Panc1 (cell line): Measurements from ENCODE around the gene TSHZ2. TPM values are rescaled to one million over a fixed set of nuclear protein-coding genes. Genes with fewer than 3 reads are reported as not detected.
A peak's percentile ranks its signal among the peaks of the same experiment; 100 is the strongest.

ENCODE experiments used
- ATAC-seq: fragments of 200-7000 bp; cut with Tn5 transposase; 2 replicates; pipeline ENCODE4 v1.9.1; 2020; ENCODE audit warnings: mild to moderate bottlenecking, moderate library complexity
- BruUV-seq: library from RNA; stranded (reverse); fragments of 400-500 nt; replicated peaks from 2 replicates; lab custom pipeline; 2021; lab: Mats Ljungman, UMichigan
- CTCF ChIA-PET: fragments of 300-600 bp; sonication (Branson Sonifier 250); formaldehyde crosslinking; loops from one replicate; lab custom pipeline; 2022; ENCODE audit warnings: antibody characterized with exemption; lab: Charles Lee
- POLR2A ChIA-PET: fragments of 300-600 bp; sonication (Branson Sonifier 250); formaldehyde crosslinking; loops from one replicate; lab custom pipeline; 2022; ENCODE audit warnings: antibody characterized with exemption; lab: Charles Lee
- DNase-seq: peaks from one replicate; pipeline ENCODE4 v3.0.0-alpha.2; 2010; ENCODE audit warnings: low read depth, low spot score
- H3K27ac ChIP-seq: 2 replicates; pipeline ENCODE4 v1.5.1; 2011; ENCODE audit warnings: mild to moderate bottlenecking, low read length, inconsistent platforms
- H3K27me3 ChIP-seq: fragments of 200-500 bp; sonication (Bioruptor generic); 2 replicates; pipeline ENCODE4 v1.6.0; 2014; ENCODE audit warnings: low read length, inconsistent platforms; ENCODE audit not compliant: control insufficient read depth, insufficient read depth
- H3K36me3 ChIP-seq: fragments of 200-500 bp; sonication (Bioruptor generic); 2 replicates; pipeline ENCODE4 v1.5.1; 2014; ENCODE audit warnings: inconsistent platforms, mild to moderate bottlenecking, low read length, moderate library complexity; ENCODE audit not compliant: control insufficient read depth, insufficient read depth
- H3K4me1 ChIP-seq: 2 replicates; pipeline ENCODE4 v1.5.1; 2011; ENCODE audit warnings: inconsistent platforms, mild to moderate bottlenecking, low read length, moderate library complexity; ENCODE audit not compliant: control insufficient read depth, insufficient read depth
- H3K4me3 ChIP-seq, 2 experiments: 2 replicates each; pipeline ENCODE4 v1.5.1; 2011 to 2012; ENCODE audit warnings: low read depth in 2 of 2, low read length in 2 of 2, mild to moderate bottlenecking in 2 of 2, inconsistent platforms in 1 of 2, moderate library complexity in 1 of 2
- H3K9me3 ChIP-seq: fragments of 200-500 bp; sonication (Bioruptor generic); 2 replicates; pipeline ENCODE4 v1.5.1; 2014; ENCODE audit warnings: low read depth, mild to moderate bottlenecking, inconsistent platforms, low read length, moderate library complexity; ENCODE audit not compliant: control insufficient read depth, insufficient read depth
- POLR2AphosphoS5 ChIP-seq: IDR thresholded peaks from 2 replicates; pipeline ENCODE4 v1.6.1; 2012; ENCODE audit warnings: mild to moderate bottlenecking, low read depth, low read length, moderate library complexity
- REST ChIP-seq, 2 experiments: IDR thresholded peaks; 2 replicates each; pipeline ENCODE4 v1.6.1; 2011 to 2012; ENCODE audit warnings: low read depth in 2 of 2, control low read depth in 1 of 2, low read length in 1 of 2, mild to moderate bottlenecking in 1 of 2, moderate library complexity in 1 of 2; ENCODE audit not compliant: insufficient read depth in 1 of 2
- SIN3A ChIP-seq: IDR thresholded peaks from 2 replicates; pipeline ENCODE4 v1.6.1; 2012; ENCODE audit warnings: low read depth, mild to moderate bottlenecking, low read length, moderate library complexity, borderline replicate concordance; ENCODE audit not compliant: insufficient read depth
- TCF7L2 ChIP-seq: IDR thresholded peaks from 2 replicates; pipeline ENCODE4 v1.6.1; 2011; ENCODE audit warnings: mild to moderate bottlenecking, low read depth, low read length, inconsistent platforms
- in situ Hi-C: cut with HindIII; loops from 2 replicates; pipeline ENCODE4 v1.10.0; 2016; ENCODE audit warnings: low sequenced_read_pairs, low pct_unique_long_range_greater_than_20kb
- intact Hi-C: fragments of 100-400 bp; cut with micrococcal nuclease; formaldehyde crosslinking; loops from one replicate; pipeline ENCODE4 v1.10.0; 2022; ENCODE audit not compliant: unreplicated experiment
- total RNA-seq: library from RNA; stranded (reverse); gene quantifications from one replicate; pipeline ENCODE4 v1.2.1, GENCODE V29; 2021; ENCODE audit not compliant: unreplicated experiment
- TF ChIP-seq, protein P1 (sequence below): fragments of 450-650 bp; IDR thresholded peaks from 2 replicates; pipeline ENCODE4 v1.5.1; 2017; ENCODE audit warnings: mild to moderate bottlenecking

The TSHZ2 gene
- total RNA-seq, 1 experiment from 2014 or later, result 0.36 TPM

- ChIA-PET CTCF (no interaction called here), POLR2A (no interaction called here)
- intact Hi-C loops, result no loop called here
- Histone ChIP-seq H3K27ac (no peak overlapping the region), H3K9me3 (no peaks in the 10 kb centered on the region), H3K27me3 (no peaks in the 10 kb centered on the region; the same call in 1 of the 2 replicates), H3K4me3 (no peak overlapping the region), H3K4me1 (no peaks in the 10 kb centered on the region), H3K36me3 (no peaks in the 10 kb centered on the region)
- BruUV-seq, result no TSS peak
- DNase-seq (no peak), ATAC-seq (no peak)
- in situ Hi-C loops, result no loop called here
- TF ChIP-seq SIN3A, result no peak
- no peak for TF ChIP-seq REST (IDR thresholded peaks at IDR 0.05; ENCODE audit: insufficient read depth in 1 of 2, low read depth in 2 of 2, low read length in 1 of 2)
- TF ChIP-seq POLR2AphosphoS5, result no peak
- TF ChIP-seq TCF7L2, result no peak
- TF ChIP-seq, protein P1, sequence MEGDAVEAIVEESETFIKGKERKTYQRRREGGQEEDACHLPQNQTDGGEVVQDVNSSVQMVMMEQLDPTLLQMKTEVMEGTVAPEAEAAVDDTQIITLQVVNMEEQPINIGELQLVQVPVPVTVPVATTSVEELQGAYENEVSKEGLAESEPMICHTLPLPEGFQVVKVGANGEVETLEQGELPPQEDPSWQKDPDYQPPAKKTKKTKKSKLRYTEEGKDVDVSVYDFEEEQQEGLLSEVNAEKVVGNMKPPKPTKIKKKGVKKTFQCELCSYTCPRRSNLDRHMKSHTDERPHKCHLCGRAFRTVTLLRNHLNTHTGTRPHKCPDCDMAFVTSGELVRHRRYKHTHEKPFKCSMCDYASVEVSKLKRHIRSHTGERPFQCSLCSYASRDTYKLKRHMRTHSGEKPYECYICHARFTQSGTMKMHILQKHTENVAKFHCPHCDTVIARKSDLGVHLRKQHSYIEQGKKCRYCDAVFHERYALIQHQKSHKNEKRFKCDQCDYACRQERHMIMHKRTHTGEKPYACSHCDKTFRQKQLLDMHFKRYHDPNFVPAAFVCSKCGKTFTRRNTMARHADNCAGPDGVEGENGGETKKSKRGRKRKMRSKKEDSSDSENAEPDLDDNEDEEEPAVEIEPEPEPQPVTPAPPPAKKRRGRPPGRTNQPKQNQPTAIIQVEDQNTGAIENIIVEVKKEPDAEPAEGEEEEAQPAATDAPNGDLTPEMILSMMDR, result no peak
These were observed 520.1 kb downstream of the TSHZ2 start for GRCh38 chr20:53492212-53492611.

GRCh38 chr20:53493311-53493857, 521.2 kb downstream of the TSHZ2 start:
- Histone ChIP-seq H3K4me3 (no peak overlapping the region), H3K36me3 (no peaks in the 10 kb centered on the region), H3K27ac (no peak overlapping the region), H3K27me3 (no peaks in the 10 kb centered on the region; the same call in 1 of the 2 replicates), H3K4me1 (no peaks in the 10 kb centered on the region), H3K9me3 (no peaks in the 10 kb centered on the region)
- TF ChIP-seq, protein P1, result peak; percentile 8; the same call in 1 of the 2 replicates
- TF ChIP-seq POLR2AphosphoS5, result no peak
- ChIA-PET POLR2A (no interaction called here), CTCF (interaction anchor here (0.7 kb wide), 2 partner anchors 326 to 1365 kb away, joined by 3 read pairs; no protein-coding TSS in a partner anchor)
- BruUV-seq, result no TSS peak
- in situ Hi-C loops (no loop called here), intact Hi-C loops (no loop called here)
- DNase-seq, result no peak
- no peak for ATAC-seq
